CD4-positive, alpha-beta T cell (primary cell): ENCODE data around the gene ADCY5. TPM values are rescaled to one million over a fixed set of nuclear protein-coding genes. Genes with fewer than 3 reads are reported as not detected.

Source experiments
- ATAC-seq: fragments of 200-7000 bp; cut with Tn5 transposase; one replicate; pipeline ENCODE4 v1.10.0; 2022; ENCODE audit warnings: mild to moderate bottlenecking; ENCODE audit not compliant: poor library complexity
- CTCF ChIA-PET: fragments of 350-600 bp; sonication (Branson Sonifier 250); formaldehyde crosslinking; loops from one replicate; lab custom pipeline; 2021; ENCODE audit warnings: antibody characterized with exemption, inconsistent platforms; lab: Charles Lee
- POLR2A ChIA-PET: fragments of 350-600 bp; sonication (Branson Sonifier 250); formaldehyde crosslinking; loops from one replicate; lab custom pipeline; 2021; ENCODE audit warnings: antibody characterized with exemption, inconsistent platforms; lab: Charles Lee
- DNase-seq, 14 experiments: peaks; one replicate each; pipeline ENCODE4 v3.0.0-alpha.2; 2013 to 2020; ENCODE audit warnings: mixed read lengths in 2 of 14
- H3K27ac ChIP-seq, 2 donors: one replicate each; pipeline versions ENCODE4 v1.5.1 to v1.7.0; 2013; ENCODE audit warnings: low read length in 2 of 2, low read depth in 1 of 2, mild to moderate bottlenecking in 1 of 2
- H3K27me3 ChIP-seq, 2 experiments: 1 replicate in 1 of 2; 2 replicates in 1 of 2; pipeline versions ENCODE4 v1.6.1 to v1.7.0; 2013; ENCODE audit warnings: low read length in 2 of 2, control low read depth in 1 of 2, mild to moderate bottlenecking in 1 of 2, moderate library complexity in 1 of 2; ENCODE audit not compliant: insufficient read depth in 2 of 2, control insufficient read depth in 1 of 2
- H3K36me3 ChIP-seq: one replicate; pipeline ENCODE4 v1.6.1; 2013; ENCODE audit warnings: low read length, control low read depth; ENCODE audit not compliant: insufficient read depth
- H3K4me1 ChIP-seq: one replicate; pipeline ENCODE4 v1.6.1; 2013; ENCODE audit warnings: low read length, control low read depth; ENCODE audit not compliant: insufficient read depth
- H3K4me3 ChIP-seq: one replicate; pipeline ENCODE4 v1.5.1; 2013; ENCODE audit warnings: mild to moderate bottlenecking, low read length, moderate library complexity
- H3K9me3 ChIP-seq, 2 experiments: 1 replicate in 1 of 2; 2 replicates in 1 of 2; pipeline versions ENCODE4 v1.6.1 to v1.7.0; 2013; ENCODE audit warnings: low read length in 2 of 2, mild to moderate bottlenecking in 2 of 2, control low read depth in 1 of 2, moderate library complexity in 1 of 2; ENCODE audit not compliant: control insufficient read depth in 1 of 2, insufficient read depth in 1 of 2
- H3K27ac Mint-ChIP-seq: one replicate; pipeline ENCODE4 v1.8.0; 2020; ENCODE audit warnings: mixed read lengths
- H3K27me3 Mint-ChIP-seq: one replicate; pipeline ENCODE4 v1.8.0; 2021; ENCODE audit warnings: mixed read lengths
- H3K36me3 Mint-ChIP-seq: one replicate; pipeline ENCODE4 v1.8.0; 2021; ENCODE audit warnings: low read depth, mixed read lengths
- H3K4me1 Mint-ChIP-seq: one replicate; pipeline ENCODE4 v1.8.0; 2021; ENCODE audit warnings: low read depth, mixed read lengths
- H3K4me3 Mint-ChIP-seq: one replicate; pipeline ENCODE4 v1.8.0; 2020; ENCODE audit warnings: mild to moderate bottlenecking, mixed read lengths
- H3K9me3 Mint-ChIP-seq: one replicate; pipeline ENCODE4 v1.8.0; 2020; ENCODE audit warnings: mixed read lengths
- CTCF ChIP-seq: fragments of 200-600 bp; IDR thresholded peaks from one replicate; pipeline ENCODE4 v1.8.0; 2022; ENCODE audit warnings: antibody characterized with exemption, mild to moderate bottlenecking
- intact Hi-C, 2 experiments: fragments of 100-400 bp; cut with DNase I in 1 of 2; cut with micrococcal nuclease in 1 of 2; formaldehyde crosslinking; loops; one replicate each; pipeline versions ENCODE4 v1.15.1 to v1.9.0; 2023 to 2025; cut with DNase I, micrococcal nuclease
- polyA plus RNA-seq, 2 donors: library from polyadenylated mRNA; unstranded; fragments of 120-200 nt; gene quantifications; one replicate each; pipeline ENCODE4 v1.2.1, GENCODE V29; 2013
- total RNA-seq, 174 experiments: library from RNA in 2 of 174; stranded (reverse) in 2 of 174; gene quantifications; one replicate each; pipeline ENCODE4 v1.2.3 and lab custom pipeline; 2021 to 2026

ADCY5 gene
- total RNA-seq (not detected), total RNA-seq (lab: John Stamatoyannopoulos, UW) (0 to 1.1 (median 0) reads per million in 172 experiments)
- polyA plus RNA-seq (2013, experiment 1 of 2), result 0.25 TPM
- polyA plus RNA-seq (2013, experiment 2 of 2), result 0.52 TPM

- Mint-ChIP-seq H3K4me3 (no peak within 1 kb of the TSS), H3K9me3 (no peaks in the 10 kb centered on the region), H3K4me1 (peaks cover 9% of the 10 kb centered on the region), H3K36me3 (no peaks in the 10 kb centered on the region), H3K27me3 (peaks cover 62% of the 10 kb centered on the region), H3K27ac (no peak within 1 kb of the TSS)
- peak within 1 kb of the TSS; percentile 36 for H3K4me3 ChIP-seq
- intact Hi-C loops, result loop anchor here in 1 of 2 experiments (2.0 kb wide), 1 partner anchor 110 kb away; no protein-coding TSS in a partner anchor
- H3K36me3 ChIP-seq, result no peaks in the 10 kb centered on the region
- ChIA-PET CTCF (no interaction called here), POLR2A (no interaction called here)
- H3K27ac ChIP-seq, result no peak within 1 kb of the TSS
- peaks cover 12% of the 10 kb centered on the region for H3K4me1 ChIP-seq
- H3K9me3 ChIP-seq, result peaks cover 0 to 9% of the 10 kb centered on the region in 2 experiments
- DNase-seq (peak in 3 of 14 experiments; percentile 7 to 18 (median 9)), ATAC-seq (no peak)
- no peak for TF ChIP-seq CTCF
- peaks cover 38 to 49% of the 10 kb centered on the region in 2 experiments for H3K27me3 ChIP-seq
Measured at GRCh38 chr3:123448536-123449101, at the start of gene ADCY5. Gene ADCY5, minus strand, starts transcription at chr3:123449090. Its CDS starts 545 bp downstream, at chr3:123448545.

- peaks cover 38% of the 10 kb centered on the region for H3K36me3 ChIP-seq
- peaks cover 55% of the 10 kb centered on the region for H3K36me3 Mint-ChIP-seq
- no peaks in the 10 kb centered on the region for H3K9me3 ChIP-seq
Measured at GRCh38 chr3:123493912-123494311, 45.0 kb upstream of the ADCY5 start.

GRCh38 chr3:123491966-123492587, 43.2 kb upstream of the ADCY5 start:
- DNase-seq, result peak in 2 of 14 experiments; percentile 9 to 60
- no peaks in the 10 kb centered on the region for H3K27me3 ChIP-seq
- ATAC-seq, result no peak
- POLR2A ChIA-PET, result no interaction called here
- H3K4me3 Mint-ChIP-seq, result no peak overlapping the region
- no peak overlapping the region for H3K4me3 ChIP-seq
- no peak for TF ChIP-seq CTCF
- H3K4me1 Mint-ChIP-seq, result no peaks in the 10 kb centered on the region
- no peak overlapping the region for H3K27ac ChIP-seq
- H3K27ac Mint-ChIP-seq, result no peak overlapping the region
- peaks cover 21% of the 10 kb centered on the region for H3K36me3 ChIP-seq
- intact Hi-C loops, result no loop called here
- H3K9me3 Mint-ChIP-seq, result no peaks in the 10 kb centered on the region
- H3K4me1 ChIP-seq, result no peaks in the 10 kb centered on the region
- CTCF ChIA-PET, result no interaction called here
- no peaks in the 10 kb centered on the region for H3K9me3 ChIP-seq
- H3K27me3 Mint-ChIP-seq, result no peaks in the 10 kb centered on the region
- H3K36me3 Mint-ChIP-seq, result peaks cover 38% of the 10 kb centered on the region

More at GRCh38 chr3:123493912-123494311, 45.0 kb upstream of the ADCY5 start:
- POLR2A ChIA-PET, result no interaction called here
- Histone ChIP-seq H3K27ac (no peak overlapping the region), H3K4me1 (no peaks in the 10 kb centered on the region), H3K4me3 (no peak overlapping the region), H3K27me3 (no peaks in the 10 kb centered on the region)
- Mint-ChIP-seq H3K27me3 (no peaks in the 10 kb centered on the region), H3K4me1 (no peaks in the 10 kb centered on the region), H3K4me3 (no peak overlapping the region), H3K27ac (no peak overlapping the region), H3K9me3 (no peaks in the 10 kb centered on the region)
- ATAC-seq (no peak), DNase-seq (no peak)
- CTCF ChIA-PET, result no interaction called here
- TF ChIP-seq CTCF, result no peak
- intact Hi-C loops, result no loop called here
